Measurements from ENCODE around the gene EFEMP1.

EFEMP1 gene

DNA sequence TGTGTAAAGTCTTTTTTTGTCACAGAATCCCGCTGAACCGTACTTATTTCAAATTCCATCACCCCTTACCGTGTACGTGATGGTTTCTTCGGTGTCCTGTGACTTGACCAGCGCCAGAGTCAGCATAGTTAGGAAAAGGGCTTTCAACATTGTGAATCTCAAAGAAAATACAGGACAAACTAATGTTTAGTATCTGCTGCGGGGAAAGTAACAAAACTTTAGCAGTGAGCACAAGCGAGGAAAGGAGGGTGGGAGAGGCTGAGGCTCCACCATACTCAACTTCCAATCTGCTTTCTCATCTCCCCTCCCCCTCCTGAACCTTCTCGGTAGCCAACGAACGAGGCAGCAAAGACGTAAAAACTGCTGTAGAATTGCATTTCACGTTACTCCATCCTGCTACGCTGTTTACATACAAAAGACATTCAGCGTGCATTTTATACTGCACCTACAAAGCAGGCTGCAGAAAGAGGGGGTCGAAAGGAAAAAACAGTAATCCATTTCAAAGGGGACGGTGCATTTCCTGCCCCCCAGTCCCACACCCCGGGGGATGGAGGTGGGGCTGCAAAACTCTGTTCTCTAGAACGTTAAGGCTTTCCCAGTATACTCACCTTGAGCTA is 1.2 kb downstream of the EFEMP1 start:
- DNase-seq (ENCODE audit: low read depth): peak; percentile 77
- TF ChIP-seq, protein P1, sequence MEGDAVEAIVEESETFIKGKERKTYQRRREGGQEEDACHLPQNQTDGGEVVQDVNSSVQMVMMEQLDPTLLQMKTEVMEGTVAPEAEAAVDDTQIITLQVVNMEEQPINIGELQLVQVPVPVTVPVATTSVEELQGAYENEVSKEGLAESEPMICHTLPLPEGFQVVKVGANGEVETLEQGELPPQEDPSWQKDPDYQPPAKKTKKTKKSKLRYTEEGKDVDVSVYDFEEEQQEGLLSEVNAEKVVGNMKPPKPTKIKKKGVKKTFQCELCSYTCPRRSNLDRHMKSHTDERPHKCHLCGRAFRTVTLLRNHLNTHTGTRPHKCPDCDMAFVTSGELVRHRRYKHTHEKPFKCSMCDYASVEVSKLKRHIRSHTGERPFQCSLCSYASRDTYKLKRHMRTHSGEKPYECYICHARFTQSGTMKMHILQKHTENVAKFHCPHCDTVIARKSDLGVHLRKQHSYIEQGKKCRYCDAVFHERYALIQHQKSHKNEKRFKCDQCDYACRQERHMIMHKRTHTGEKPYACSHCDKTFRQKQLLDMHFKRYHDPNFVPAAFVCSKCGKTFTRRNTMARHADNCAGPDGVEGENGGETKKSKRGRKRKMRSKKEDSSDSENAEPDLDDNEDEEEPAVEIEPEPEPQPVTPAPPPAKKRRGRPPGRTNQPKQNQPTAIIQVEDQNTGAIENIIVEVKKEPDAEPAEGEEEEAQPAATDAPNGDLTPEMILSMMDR (IDR thresholded peaks at IDR 0.05; ENCODE audit: low read length, missing control alignments): no peak
- H3K4me3 ChIP-seq (replicated peaks; ENCODE audit: low read depth, low read length): peak overlapping the region; percentile 93

DNA sequence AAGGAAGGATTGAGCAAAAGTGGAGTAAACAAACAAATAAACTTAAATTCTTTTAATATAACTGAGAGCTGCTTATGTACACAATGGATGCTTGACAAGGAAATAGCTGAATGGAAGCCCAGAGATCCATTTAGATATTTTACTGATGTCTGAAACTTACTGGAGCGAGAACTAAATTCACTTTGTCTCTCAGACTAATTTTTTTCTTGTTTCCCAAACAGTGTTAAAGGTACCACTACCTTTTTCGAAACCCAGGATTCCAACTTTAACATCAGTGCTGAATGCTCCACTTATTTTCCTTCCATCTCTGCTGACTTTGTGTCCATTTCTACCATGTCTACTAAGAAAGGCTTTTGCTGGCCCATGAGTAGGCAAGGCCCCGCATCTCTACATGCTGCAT is 4.0 kb downstream of the EFEMP1 start:
- no peak overlapping the region for H3K4me3 ChIP-seq (replicated peaks; ENCODE audit: low read depth, low read length)
- TF ChIP-seq, protein P1 (IDR thresholded peaks at IDR 0.05; ENCODE audit: low read length, missing control alignments): no peak
- no peak for DNase-seq (ENCODE audit: low read depth)

DNA sequence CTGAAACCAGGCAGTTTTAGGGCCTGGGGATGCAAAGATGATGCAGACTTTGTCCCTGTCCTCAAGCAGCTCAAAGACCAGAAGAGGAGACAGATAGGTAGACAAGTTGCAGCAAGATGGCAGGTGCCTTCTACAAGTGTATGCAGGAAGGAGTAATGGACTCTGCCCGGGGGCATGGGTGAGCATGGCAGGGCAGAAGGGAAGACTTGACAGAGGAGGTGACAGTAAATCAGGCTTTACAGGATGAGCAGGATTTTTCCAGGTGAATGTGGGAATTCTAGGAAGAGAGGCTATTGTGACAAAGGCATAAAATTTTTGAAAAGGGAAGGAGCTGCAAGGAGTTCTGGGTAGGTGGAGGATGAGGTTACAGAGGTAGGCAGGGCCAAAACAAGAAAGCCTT is 4.7 kb downstream of the EFEMP1 start:
- DNase-seq (ENCODE audit: low read depth): no peak

DNA sequence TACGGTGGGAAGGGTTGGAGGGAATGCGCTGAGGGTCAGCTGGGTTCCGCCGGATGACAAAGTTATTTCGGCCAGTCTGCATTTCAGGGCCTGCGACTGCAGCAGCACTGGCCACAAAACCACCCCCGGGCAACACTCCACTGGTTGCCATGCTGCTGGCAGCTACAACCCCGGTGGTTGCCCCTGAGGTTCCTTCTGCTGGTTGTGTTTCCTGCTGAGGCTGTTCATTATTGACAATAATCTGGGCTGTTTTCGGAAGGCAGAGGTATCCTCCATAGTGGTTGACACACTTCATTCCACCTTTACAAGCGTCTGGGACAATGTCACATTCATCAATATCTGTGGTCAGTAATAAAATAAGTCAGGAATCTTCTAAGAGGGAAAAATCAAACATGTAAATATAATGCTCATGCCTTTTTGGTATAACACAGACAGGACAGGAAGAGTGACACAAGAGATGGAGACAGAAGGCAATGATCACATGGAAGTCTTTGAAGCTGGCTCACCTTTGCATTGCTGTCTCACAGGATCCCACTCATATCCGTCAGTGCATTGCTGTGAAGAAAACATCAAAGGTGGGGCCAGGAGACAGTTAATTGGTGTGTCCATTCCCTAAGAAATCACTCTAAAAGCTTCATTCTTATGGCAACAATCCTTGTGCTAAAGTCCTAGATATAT is 5.7 kb downstream of the EFEMP1 start:
- H3K4me3 ChIP-seq (replicated peaks; ENCODE audit: low read depth, low read length): no peak overlapping the region
- no peak for DNase-seq (ENCODE audit: low read depth)
- TF ChIP-seq, protein P1 (IDR thresholded peaks at IDR 0.05; ENCODE audit: low read length, missing control alignments): no peak

More for the DNA sequence above, 4.7 kb downstream of the EFEMP1 start:
- no peak overlapping the region for H3K4me3 ChIP-seq (replicated peaks; ENCODE audit: low read depth, low read length)
- TF ChIP-seq, protein P1 (IDR thresholded peaks at IDR 0.05; ENCODE audit: low read length, missing control alignments): no peak

DNA sequence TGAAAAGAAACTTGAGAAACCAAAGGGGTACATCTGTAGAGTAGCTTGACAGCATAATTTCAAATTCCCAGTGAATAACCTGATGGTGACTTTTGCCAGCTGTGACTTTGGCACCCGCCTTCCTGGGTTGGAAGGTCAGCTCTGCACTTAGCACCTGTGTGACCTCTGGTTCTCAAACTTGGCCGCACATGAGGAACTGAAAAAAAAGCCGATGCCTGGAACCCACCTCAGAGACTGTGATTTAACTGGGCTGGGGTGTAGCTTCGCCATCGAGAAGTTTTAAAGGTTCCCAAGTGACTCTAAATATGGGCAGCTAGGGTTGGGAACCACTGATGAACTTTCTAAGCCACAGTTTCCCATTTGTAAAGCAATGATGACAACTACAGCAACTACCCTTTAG is 6.5 kb downstream of the EFEMP1 start:
- no peak for DNase-seq (ENCODE audit: low read depth)
- TF ChIP-seq, protein P1 (IDR thresholded peaks at IDR 0.05; ENCODE audit: low read length, missing control alignments): no peak
- H3K4me3 ChIP-seq (replicated peaks; ENCODE audit: low read depth, low read length): no peak overlapping the region

DNA sequence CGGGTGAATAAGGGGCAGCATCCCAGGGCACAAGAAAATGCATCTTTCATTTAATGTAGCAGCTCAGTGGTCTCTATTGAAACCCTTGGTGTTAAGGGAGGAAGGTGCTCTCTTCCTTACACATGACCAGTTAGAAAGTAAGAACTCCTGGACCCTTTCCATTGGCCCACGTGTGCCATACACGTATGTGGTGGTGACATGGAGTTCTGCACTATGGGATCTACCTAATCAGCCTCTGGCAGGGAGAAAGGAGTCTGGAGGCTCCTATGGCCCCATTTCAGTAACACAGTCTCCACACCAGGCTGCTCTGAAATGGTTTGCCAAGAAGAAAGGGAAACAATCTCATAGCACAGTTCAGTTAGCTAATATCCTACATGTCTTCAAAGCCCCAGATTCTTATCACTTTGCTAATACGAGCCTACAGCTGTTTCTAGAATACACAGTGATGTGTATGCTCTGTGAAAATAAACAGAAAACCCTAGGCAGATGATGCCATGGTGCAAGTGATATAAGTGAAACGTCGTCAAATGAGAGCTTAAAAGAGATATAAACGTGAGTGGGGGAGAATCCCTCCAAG is 7.0 kb downstream of the EFEMP1 start:
- no peak for DNase-seq (ENCODE audit: low read depth)
- TF ChIP-seq, protein P1 (IDR thresholded peaks at IDR 0.05; ENCODE audit: low read length, missing control alignments): no peak
- H3K4me3 ChIP-seq (replicated peaks; ENCODE audit: low read depth, low read length): peak overlapping the region; percentile 43
